Mucosa of descending colon (tissue), 3 donors: ENCODE data around the gene CCL25. TPM values are rescaled to one million over a fixed set of nuclear protein-coding genes. Genes with fewer than 3 reads are reported as not detected.

Experiments
- ATAC-seq: fragments of 200-7000 bp; cut with Tn5 transposase; one replicate; pipeline ENCODE4 v1.9.1; 2020; ENCODE audit warnings: mild to moderate bottlenecking, moderate library complexity
- DNase-seq, 3 donors: peaks; one replicate each; pipeline ENCODE4 v3.0.0-alpha.2; 2020
- H3K36me3 ChIP-seq: fragments of 200-600 bp; one replicate; pipeline ENCODE4 v1.8.0; 2021; ENCODE audit warnings: low read depth, mild to moderate bottlenecking
- H3K4me1 ChIP-seq: fragments of 200-600 bp; one replicate; pipeline ENCODE4 v1.8.0; 2021; ENCODE audit warnings: low read depth, mild to moderate bottlenecking
- H3K4me3 ChIP-seq: fragments of 200-600 bp; one replicate; pipeline ENCODE4 v1.8.0; 2021; ENCODE audit warnings: mild to moderate bottlenecking
- H3K9me3 ChIP-seq: fragments of 200-600 bp; one replicate; pipeline ENCODE4 v1.8.0; 2021; ENCODE audit warnings: mild to moderate bottlenecking
- CTCF ChIP-seq: fragments of 200-600 bp; IDR thresholded peaks from one replicate; pipeline ENCODE4 v1.8.0; 2022; ENCODE audit warnings: antibody characterized with exemption, mild to moderate bottlenecking
- intact Hi-C, 2 donors: fragments of 100-400 bp; cut with DNase I in 1 of 2; cut with micrococcal nuclease in 1 of 2; formaldehyde crosslinking; loops; one replicate each; pipeline versions ENCODE4 v1.11.0 to v1.11.1; 2022; cut with DNase I, micrococcal nuclease
- total RNA-seq, 3 donors: library from RNA; stranded (reverse); fragmentation: NEBNext Ultra II Directional in 2 of 3; extraction: Animal tissue kit (Norgen Biotek cat#: 25700) in 2 of 3; gene quantifications; one replicate each; pipeline versions ENCODE4 v1.2.1 to v1.2.4, GENCODE V29; 2021 to 2023
- donor health status: DM: no; HTN: no; CAD: no; lungs with moderate emphysema.
- donor health status: DM: no; HTN: no; CAD: no.
- donor health status: DM: no; HTN: yes; CAD: no.

CCL25 gene
- total RNA-seq, 3 donors from 2014 or later, result not detected

GRCh38 chr19:8107301-8107903 lies 54.8 kb downstream of the CCL25 start:
- intact Hi-C loops, result no loop called here

GRCh38 chr19:8108560-8109445 lies 56.2 kb downstream of the CCL25 start:
- no peak overlapping the region for H3K4me3 ChIP-seq
- DNase-seq (peak in 1 of 3 donors; percentile 22), ATAC-seq (no peak)
- no peaks in the 10 kb centered on the region for H3K4me1 ChIP-seq
- TF ChIP-seq CTCF, result no peak
- H3K36me3 ChIP-seq, result no peaks in the 10 kb centered on the region
- intact Hi-C loops, result no loop called here
- no peaks in the 10 kb centered on the region for H3K9me3 ChIP-seq

More at GRCh38 chr19:8107301-8107903, 54.8 kb downstream of the CCL25 start:
- Histone ChIP-seq H3K36me3 (no peaks in the 10 kb centered on the region), H3K4me3 (no peak overlapping the region), H3K4me1 (no peaks in the 10 kb centered on the region), H3K9me3 (no peaks in the 10 kb centered on the region)
- ATAC-seq, result no peak
- TF ChIP-seq CTCF, result no peak
- no peak for DNase-seq

GRCh38 chr19:8109455-8109854 lies 56.9 kb downstream of the CCL25 start:
- H3K4me3 ChIP-seq, result no peak overlapping the region
- H3K9me3 ChIP-seq, result no peaks in the 10 kb centered on the region
- no peaks in the 10 kb centered on the region for H3K4me1 ChIP-seq
- DNase-seq (peak in 1 of 3 donors; percentile 7), ATAC-seq (no peak)
- TF ChIP-seq CTCF, result no peak
- no peaks in the 10 kb centered on the region for H3K36me3 ChIP-seq
- intact Hi-C loops, result no loop called here

GRCh38 chr19:8109890-8110662 lies 57.5 kb downstream of the CCL25 start:
- intact Hi-C loops, result no loop called here
- no peak for TF ChIP-seq CTCF
- Histone ChIP-seq H3K4me1 (no peaks in the 10 kb centered on the region), H3K36me3 (no peaks in the 10 kb centered on the region), H3K9me3 (no peaks in the 10 kb centered on the region), H3K4me3 (no peak overlapping the region)
- ATAC-seq (no peak), DNase-seq (peak in 1 of 3 donors; percentile 8)

GRCh38 chr19:8110931-8111330 lies 58.4 kb downstream of the CCL25 start:
- ATAC-seq, result no peak
- peak in 1 of 3 donors; percentile 39 for DNase-seq
- TF ChIP-seq CTCF, result no peak
- Histone ChIP-seq H3K4me3 (no peak overlapping the region), H3K9me3 (no peaks in the 10 kb centered on the region), H3K36me3 (no peaks in the 10 kb centered on the region), H3K4me1 (no peaks in the 10 kb centered on the region)
- intact Hi-C loops, result no loop called here
